MCF 10A (cell line): Measurements from ENCODE around the gene LARP4B. TPM values are rescaled to one million over a fixed set of nuclear protein-coding genes. Genes with fewer than 3 reads are reported as not detected.

Source experiments
- BruUV-seq: library from RNA; stranded (reverse); fragments of 400-500 nt; replicated peaks from 2 replicates; lab custom pipeline; 2021; lab: Mats Ljungman, UMichigan
- CTCF ChIA-PET: fragments of 300-600 bp; sonication (Branson Sonifier 250); formaldehyde crosslinking; extraction: SDS; loops from one replicate; lab custom pipeline; 2021; ENCODE audit warnings: antibody characterized with exemption, inconsistent platforms; lab: Yijun Ruan, JAX
- POLR2A ChIA-PET: fragments of 300-600, 350-650 bp; sonication (Branson Sonifier 250); formaldehyde crosslinking; extraction: SDS; loops from one replicate; lab custom pipeline; 2020; ENCODE audit warnings: antibody characterized with exemption, inconsistent platforms; lab: Yijun Ruan, JAX
- DNase-seq: peaks from one replicate; pipeline ENCODE4 v3.0.0-alpha.2; 2018; ENCODE audit not compliant: unreplicated experiment
- H3K27ac Mint-ChIP-seq: one replicate; pipeline ENCODE4 v1.8.0; 2022; ENCODE audit warnings: mild to moderate bottlenecking, low read depth, mixed read lengths; ENCODE audit not compliant: unreplicated experiment
- H3K27me3 Mint-ChIP-seq: one replicate; pipeline ENCODE4 v1.8.0; 2022; ENCODE audit warnings: mixed read lengths; ENCODE audit not compliant: insufficient read depth, unreplicated experiment
- H3K36me3 Mint-ChIP-seq: one replicate; pipeline ENCODE4 v1.8.0; 2022; ENCODE audit warnings: mild to moderate bottlenecking, moderate library complexity, mixed read lengths; ENCODE audit not compliant: insufficient read depth, unreplicated experiment
- H3K4me1 Mint-ChIP-seq: one replicate; pipeline ENCODE4 v1.8.0; 2022; ENCODE audit warnings: mixed read lengths; ENCODE audit not compliant: insufficient read depth, unreplicated experiment
- H3K4me3 Mint-ChIP-seq: one replicate; pipeline ENCODE4 v1.8.0; 2022; ENCODE audit warnings: mild to moderate bottlenecking, moderate library complexity, mixed read lengths; ENCODE audit not compliant: unreplicated experiment
- H3K9me3 Mint-ChIP-seq: one replicate; pipeline ENCODE4 v1.8.0; 2022; ENCODE audit warnings: mixed read lengths; ENCODE audit not compliant: unreplicated experiment
- CTCF ChIP-seq: fragments of 200-600 bp; IDR thresholded peaks from one replicate; pipeline ENCODE4 v1.8.0; 2022; ENCODE audit warnings: antibody characterized with exemption, mild to moderate bottlenecking; ENCODE audit not compliant: unreplicated experiment
- intact Hi-C: fragments of 100-400 bp; cut with micrococcal nuclease; formaldehyde crosslinking; loops from 2 replicates; pipeline ENCODE4 v1.14.1; 2022
- total RNA-seq: library from RNA; stranded (reverse); gene quantifications from 2 replicates; pipeline ENCODE4 v1.2.3, GENCODE V29; 2022

The LARP4B gene
- total RNA-seq, 1 experiment from 2014 or later, result 131 TPM

GRCh38 chr10:958106-958505, 26.6 kb upstream of the LARP4B start:
- Mint-ChIP-seq H3K27me3 (peaks cover 16% of the 10 kb centered on the region), H3K9me3 (no peaks in the 10 kb centered on the region), H3K4me1 (no peaks in the 10 kb centered on the region), H3K4me3 (no peak overlapping the region), H3K36me3 (no peaks in the 10 kb centered on the region), H3K27ac (no peak overlapping the region)
- ChIA-PET POLR2A (interaction anchor here (1.0 kb wide), 1 partner anchor 20 kb away, joined by 3 read pairs; no protein-coding TSS in a partner anchor), CTCF (no interaction called here)
- no TSS peak for BruUV-seq
- intact Hi-C loops, result no loop called here
- no peak for DNase-seq
- no peak for TF ChIP-seq CTCF

GRCh38 chr10:955820-956217, 24.3 kb upstream of the LARP4B start:
- no peak for TF ChIP-seq CTCF
- H3K36me3 Mint-ChIP-seq, result no peaks in the 10 kb centered on the region
- ChIA-PET CTCF (interaction anchor here (0.6 kb wide), 1 partner anchor 51 kb away, joined by 4 read pairs; no protein-coding TSS in a partner anchor), POLR2A (interaction anchor here (0.5 kb wide), 1 partner anchor 11 kb away, joined by 4 read pairs; no protein-coding TSS in a partner anchor)
- H3K4me3 Mint-ChIP-seq, result no peak overlapping the region
- intact Hi-C loops, result no loop called here
- H3K27ac Mint-ChIP-seq, result no peak overlapping the region
- DNase-seq, result no peak
- peaks cover 23% of the 10 kb centered on the region for H3K27me3 Mint-ChIP-seq
- no peaks in the 10 kb centered on the region for H3K4me1 Mint-ChIP-seq
- H3K9me3 Mint-ChIP-seq, result no peaks in the 10 kb centered on the region
- no TSS peak for BruUV-seq

GRCh38 chr10:955127-955819, 23.8 kb upstream of the LARP4B start:
- CTCF ChIA-PET, result interaction anchor here (0.6 kb wide), 1 partner anchor 51 kb away, joined by 4 read pairs; no protein-coding TSS in a partner anchor
- H3K27me3 Mint-ChIP-seq, result peaks cover 29% of the 10 kb centered on the region
- no peak for DNase-seq
- POLR2A ChIA-PET, result interaction anchor here (0.5 kb wide), 1 partner anchor 12 kb away, joined by 4 read pairs; no protein-coding TSS in a partner anchor
- no peak overlapping the region for H3K27ac Mint-ChIP-seq
- H3K4me1 Mint-ChIP-seq, result no peaks in the 10 kb centered on the region
- BruUV-seq, result no TSS peak
- no peak overlapping the region for H3K4me3 Mint-ChIP-seq
- no peaks in the 10 kb centered on the region for H3K9me3 Mint-ChIP-seq
- intact Hi-C loops, result no loop called here
- H3K36me3 Mint-ChIP-seq, result no peaks in the 10 kb centered on the region
- no peak for TF ChIP-seq CTCF

- Mint-ChIP-seq H3K36me3 (no peaks in the 10 kb centered on the region), H3K27ac (no peak overlapping the region), H3K27me3 (peaks cover 38% of the 10 kb centered on the region), H3K9me3 (no peaks in the 10 kb centered on the region), H3K4me1 (no peaks in the 10 kb centered on the region), H3K4me3 (no peak overlapping the region)
- ChIA-PET CTCF (no interaction called here), POLR2A (no interaction called here)
- no peak for DNase-seq
- TF ChIP-seq CTCF, result no peak
- intact Hi-C loops, result no loop called here
- no TSS peak for BruUV-seq
These were observed 22.9 kb upstream of the LARP4B start for GRCh38 chr10:954396-954795.
